ENCODE measurements around the gene KLHL13. TPM values are rescaled to one million over a fixed set of nuclear protein-coding genes. Genes with fewer than 3 reads are reported as not detected.
"Not testable (repeated sequence)": the region's sequence is repeated elsewhere in the genome, so short reads cannot be mapped to it uniquely, and the experiment has no call there.

Gene KLHL13
- total and polyA plus RNA-seq, 2 experiments from 2014 or later, result 0.43 TPM; not detected in 1

DNA sequence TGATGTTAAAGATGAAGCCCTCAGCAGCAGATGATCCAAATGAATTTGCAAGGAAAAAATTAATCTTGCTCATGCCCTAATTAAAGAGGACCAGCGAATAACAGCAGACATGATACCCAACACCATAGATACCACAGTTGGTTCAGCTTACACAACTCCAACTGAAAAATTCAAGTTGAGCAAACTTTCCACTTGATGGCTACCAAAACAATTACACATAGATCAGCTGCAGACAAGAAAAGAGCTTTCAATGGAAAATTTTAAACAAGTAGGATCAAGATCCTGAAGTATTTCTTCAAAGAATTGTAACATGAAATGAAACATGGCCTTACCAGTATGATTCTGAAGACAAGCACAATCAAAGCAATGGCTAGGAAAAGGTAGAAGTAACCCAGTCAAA, 90.0 kb downstream of the KLHL13 start:
- Histone ChIP-seq H3K27ac (no peak overlapping the region), H3K9me3 (ENCODE audit: low read depth) (no peaks in the 10 kb centered on the region), H3K4me1 (ENCODE audit: insufficient read depth) (no peaks in the 10 kb centered on the region), H3K9ac (no peak overlapping the region), H4K20me1 (ENCODE audit: insufficient read depth) (no peaks in the 10 kb centered on the region), H2AFZ (no peak overlapping the region), H3K9me2 (ENCODE audit: insufficient read depth) (no peaks in the 10 kb centered on the region), H3K36me3 (ENCODE audit: low read depth) (no peaks in the 10 kb centered on the region), H3K4me3 (no peak overlapping the region), H3K4me2 (ENCODE audit: unreplicated experiment) (no peak overlapping the region), H3K27me3 (replicated peaks; ENCODE audit: insufficient read depth) (no peaks in the 10 kb centered on the region), H3K79me2 (ENCODE audit: insufficient read depth) (no peaks in the 10 kb centered on the region), H3F3A (ENCODE audit: insufficient read depth) (no peaks in the 10 kb centered on the region)
- DNase-seq, result no peak
- in situ Hi-C loops (cut with MboI), result no loop called here
- TF ChIP-seq EZH2phosphoT487 (IDR thresholded peaks at IDR 0.05; ENCODE audit: insufficient read depth, low read depth) (no peak), EZH2 (IDR thresholded peaks at IDR 0.05; ENCODE audit: insufficient read depth, poor library complexity, severe bottlenecking) (no peak)
- WGBS, 2 experiments (ENCODE audit: low coverage in 1 of 2, low lambda C conversion rate in 2 of 2, missing lambda C conversion rate in 2 of 2), result 42 to 52% methylated on average over 1 of the region's 1 CpG

DNA sequence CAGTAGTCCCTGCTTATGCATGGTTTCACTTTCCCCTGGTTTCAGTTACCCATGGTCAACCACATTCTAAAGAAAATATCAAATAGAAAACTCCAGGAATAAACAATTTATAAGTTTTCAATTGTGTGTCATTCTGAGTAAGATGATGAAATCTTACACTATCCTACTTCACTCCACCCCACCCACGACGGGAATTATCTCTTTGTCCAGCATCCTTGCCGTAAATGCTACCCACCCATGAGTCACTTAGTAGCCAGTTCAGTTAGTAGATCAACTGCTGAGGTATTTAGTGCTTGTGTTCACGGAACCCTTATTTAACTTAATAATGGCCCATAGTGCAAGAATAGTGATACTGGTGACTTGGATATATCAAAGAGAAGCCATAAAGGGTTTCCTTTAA, 91.4 kb downstream of the KLHL13 start:
- DNase-seq, result no peak
- H3K4me3 ChIP-seq, result no peak overlapping the region
- H3K27me3 ChIP-seq (replicated peaks; ENCODE audit: insufficient read depth), result no peaks in the 10 kb centered on the region
- no peak overlapping the region for H3K27ac ChIP-seq
- H3K4me1 ChIP-seq (ENCODE audit: insufficient read depth), result no peaks in the 10 kb centered on the region
- H3K9me2 ChIP-seq (ENCODE audit: insufficient read depth), result no peaks in the 10 kb centered on the region
- H3K9me3 ChIP-seq (ENCODE audit: low read depth), result no peaks in the 10 kb centered on the region
- no peaks in the 10 kb centered on the region for H3F3A ChIP-seq (ENCODE audit: insufficient read depth)
- no peak overlapping the region for H3K9ac ChIP-seq
- H4K20me1 ChIP-seq (ENCODE audit: insufficient read depth), result no peaks in the 10 kb centered on the region
- TF ChIP-seq EZH2phosphoT487 (IDR thresholded peaks at IDR 0.05; ENCODE audit: insufficient read depth, low read depth), result no peak
- no peak for TF ChIP-seq EZH2 (IDR thresholded peaks at IDR 0.05; ENCODE audit: insufficient read depth, poor library complexity, severe bottlenecking)
- H2AFZ ChIP-seq, result no peak overlapping the region
- H3K79me2 ChIP-seq (ENCODE audit: insufficient read depth), result no peaks in the 10 kb centered on the region
- in situ Hi-C loops (cut with MboI), result no loop called here
- 46 to 50% methylated on average over 4 of the region's 4 CpGs for WGBS, 2 experiments (ENCODE audit: low coverage in 1 of 2, low lambda C conversion rate in 2 of 2, missing lambda C conversion rate in 2 of 2)
- H3K36me3 ChIP-seq (ENCODE audit: low read depth), result no peaks in the 10 kb centered on the region
- no peak overlapping the region for H3K4me2 ChIP-seq (ENCODE audit: unreplicated experiment)

DNA sequence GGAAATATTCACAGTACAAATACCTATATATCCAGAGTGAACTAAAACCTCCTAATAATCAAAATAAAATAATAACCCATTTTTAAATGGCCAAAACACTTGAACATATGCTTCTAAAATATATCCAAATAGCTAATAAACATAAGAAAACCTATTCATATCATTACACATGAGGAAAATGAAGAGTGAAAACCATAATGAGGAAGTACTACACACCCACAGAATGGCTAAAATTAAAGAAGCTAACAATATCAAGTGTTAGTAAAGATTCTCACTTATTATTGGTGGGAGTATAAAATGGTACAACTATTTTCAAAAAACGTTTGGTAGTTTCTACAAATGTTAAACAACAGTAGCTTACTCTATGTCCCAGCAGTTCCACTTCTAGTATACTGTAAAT, 92.1 kb downstream of the KLHL13 start:
- Histone ChIP-seq H3K4me2 (ENCODE audit: unreplicated experiment) (no peak overlapping the region), H4K20me1 (ENCODE audit: insufficient read depth) (no peaks in the 10 kb centered on the region), H3K79me2 (ENCODE audit: insufficient read depth) (no peaks in the 10 kb centered on the region), H3K27ac (no peak overlapping the region), H3K27me3 (replicated peaks; ENCODE audit: insufficient read depth) (no peaks in the 10 kb centered on the region), H3K4me3 (no peak overlapping the region), H2AFZ (no peak overlapping the region), H3K36me3 (ENCODE audit: low read depth) (no peaks in the 10 kb centered on the region), H3K9me2 (ENCODE audit: insufficient read depth) (no peaks in the 10 kb centered on the region), H3K9me3 (ENCODE audit: low read depth) (no peaks in the 10 kb centered on the region), H3K9ac (no peak overlapping the region), H3F3A (ENCODE audit: insufficient read depth) (no peaks in the 10 kb centered on the region), H3K4me1 (ENCODE audit: insufficient read depth) (no peaks in the 10 kb centered on the region)
- WGBS, 2 experiments (ENCODE audit: low coverage in 1 of 2, low lambda C conversion rate in 2 of 2, missing lambda C conversion rate in 2 of 2), result 0 to 4% methylated on average over 1 of the region's 1 CpG
- TF ChIP-seq EZH2phosphoT487 (IDR thresholded peaks at IDR 0.05; ENCODE audit: insufficient read depth, low read depth), result no peak
- TF ChIP-seq EZH2 (IDR thresholded peaks at IDR 0.05; ENCODE audit: insufficient read depth, poor library complexity, severe bottlenecking), result no peak
- no peak for DNase-seq
- in situ Hi-C loops (cut with MboI), result no loop called here

DNA sequence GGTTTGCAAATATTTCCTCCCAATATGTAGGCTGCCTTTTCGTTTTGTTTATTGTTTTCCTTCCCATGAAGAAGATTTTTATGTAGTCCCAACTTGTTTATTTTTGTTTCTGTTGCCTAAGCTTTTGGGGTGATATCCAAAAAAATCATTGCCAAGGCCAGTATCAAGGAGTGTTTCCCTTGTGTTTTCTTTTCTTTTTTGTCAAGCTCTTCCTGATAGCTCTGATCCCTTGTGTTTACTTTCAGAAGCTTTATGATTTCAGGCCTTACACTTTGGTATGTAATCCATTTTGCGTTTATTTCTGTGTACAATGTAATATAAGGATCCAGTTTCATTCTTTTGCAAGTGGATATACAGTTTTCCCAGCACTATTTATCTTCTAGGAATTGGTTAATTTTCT, 93.9 kb downstream of the KLHL13 start:
- H3K79me2 ChIP-seq (ENCODE audit: insufficient read depth), result no peaks in the 10 kb centered on the region
- no peak for TF ChIP-seq EZH2 (IDR thresholded peaks at IDR 0.05; ENCODE audit: insufficient read depth, poor library complexity, severe bottlenecking)
- no peak for TF ChIP-seq EZH2phosphoT487 (IDR thresholded peaks at IDR 0.05; ENCODE audit: insufficient read depth, low read depth)
- WGBS, 2 experiments (ENCODE audit: low coverage in 1 of 2, low lambda C conversion rate in 2 of 2, missing lambda C conversion rate in 2 of 2), result 13 to 21% methylated on average over 2 of the region's 2 CpGs

DNA sequence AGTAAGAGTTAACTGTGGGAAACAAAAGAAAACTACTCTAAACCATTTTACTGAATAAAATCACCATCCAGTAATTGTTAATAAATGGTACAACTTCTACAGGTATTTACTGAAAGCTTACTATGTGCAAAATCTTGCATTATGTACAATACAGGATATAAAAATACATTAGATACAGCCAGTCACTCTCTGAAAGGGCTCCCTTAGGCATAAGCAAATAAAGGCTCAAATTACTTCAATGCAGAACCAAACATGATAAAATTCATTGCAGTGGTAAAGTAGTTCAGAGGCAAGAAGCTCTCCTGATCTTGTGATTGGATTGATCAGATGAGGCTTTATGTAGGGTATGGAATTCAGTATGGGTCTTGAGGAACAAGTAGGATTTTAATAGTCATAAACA, 100.2 kb downstream of the KLHL13 start:
- Histone ChIP-seq H4K20me1 (ENCODE audit: insufficient read depth) (no peaks in the 10 kb centered on the region), H3K27me3 (replicated peaks; ENCODE audit: insufficient read depth) (no peaks in the 10 kb centered on the region), H3F3A (ENCODE audit: insufficient read depth) (no peaks in the 10 kb centered on the region), H2AFZ (no peak overlapping the region), H3K36me3 (ENCODE audit: low read depth) (no peaks in the 10 kb centered on the region), H3K27ac (no peak overlapping the region), H3K9me2 (ENCODE audit: insufficient read depth) (no peaks in the 10 kb centered on the region), H3K79me2 (ENCODE audit: insufficient read depth) (no peaks in the 10 kb centered on the region), H3K4me3 (no peak overlapping the region), H3K4me1 (ENCODE audit: insufficient read depth) (no peaks in the 10 kb centered on the region), H3K9ac (no peak overlapping the region), H3K9me3 (ENCODE audit: low read depth) (no peaks in the 10 kb centered on the region), H3K4me2 (ENCODE audit: unreplicated experiment) (no peak overlapping the region)
- no peak for DNase-seq
- no peak for TF ChIP-seq EZH2 (IDR thresholded peaks at IDR 0.05; ENCODE audit: insufficient read depth, poor library complexity, severe bottlenecking)
- no peak for TF ChIP-seq EZH2phosphoT487 (IDR thresholded peaks at IDR 0.05; ENCODE audit: insufficient read depth, low read depth)
- in situ Hi-C loops (cut with MboI), result no loop called here

More for the DNA sequence above, 93.9 kb downstream of the KLHL13 start:
- H3F3A ChIP-seq (ENCODE audit: insufficient read depth), result no peaks in the 10 kb centered on the region
- H3K27ac ChIP-seq, result no peak overlapping the region
- no peak overlapping the region for H3K4me3 ChIP-seq
- no peak for DNase-seq
- H3K4me2 ChIP-seq (ENCODE audit: unreplicated experiment), result no peak overlapping the region
- no peak overlapping the region for H3K9ac ChIP-seq
- in situ Hi-C loops (cut with MboI), result no loop called here
- no peaks in the 10 kb centered on the region for H3K36me3 ChIP-seq (ENCODE audit: low read depth)
- H3K9me2 ChIP-seq (ENCODE audit: insufficient read depth), result no peaks in the 10 kb centered on the region
- H3K4me1 ChIP-seq (ENCODE audit: insufficient read depth), result no peaks in the 10 kb centered on the region
- H4K20me1 ChIP-seq (ENCODE audit: insufficient read depth), result no peaks in the 10 kb centered on the region
- H3K9me3 ChIP-seq (ENCODE audit: low read depth), result no peaks in the 10 kb centered on the region
- no peak overlapping the region for H2AFZ ChIP-seq
- no peaks in the 10 kb centered on the region for H3K27me3 ChIP-seq (replicated peaks; ENCODE audit: insufficient read depth)

DNA sequence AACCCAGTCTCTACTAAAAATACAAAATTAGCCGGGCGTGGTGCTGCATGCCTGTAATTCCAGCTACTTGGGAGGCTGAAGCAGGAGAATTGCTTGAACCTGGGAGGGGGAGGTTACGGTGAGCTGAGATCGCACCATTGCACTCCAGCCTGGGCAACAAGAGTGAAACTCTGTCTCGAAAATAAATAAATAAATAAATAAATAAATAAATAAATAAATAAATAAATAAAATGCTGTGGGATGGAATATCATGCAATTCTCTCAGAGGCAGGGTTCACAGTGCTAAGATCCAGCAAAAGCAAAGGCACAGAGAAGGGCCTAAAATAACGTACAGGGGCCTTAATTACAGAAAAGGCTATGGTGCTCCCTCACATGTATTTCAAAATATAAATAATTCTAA, 114.2 kb downstream of the KLHL13 start:
- H3K36me3 ChIP-seq (ENCODE audit: low read depth); H3K4me3 ChIP-seq; H3K27ac ChIP-seq; H3K9ac ChIP-seq; H3K4me2 ChIP-seq (ENCODE audit: unreplicated experiment); H3K9me2 ChIP-seq (ENCODE audit: insufficient read depth); H3F3A ChIP-seq (ENCODE audit: insufficient read depth); H3K4me1 ChIP-seq (ENCODE audit: insufficient read depth); H3K79me2 ChIP-seq (ENCODE audit: insufficient read depth); H4K20me1 ChIP-seq (ENCODE audit: insufficient read depth); DNase-seq; in situ Hi-C loops (cut with MboI); H3K9me3 ChIP-seq (ENCODE audit: low read depth); H3K27me3 ChIP-seq (replicated peaks; ENCODE audit: insufficient read depth); H2AFZ ChIP-seq: not testable (repeated sequence)
- 75 to 87% methylated on average over 4 to 5 of the region's 6 CpGs for WGBS, 2 experiments (ENCODE audit: low coverage in 1 of 2, low lambda C conversion rate in 2 of 2, missing lambda C conversion rate in 2 of 2)
